ENCODE measurements around the gene DIMT1. TPM values are rescaled to one million over a fixed set of nuclear protein-coding genes. Genes with fewer than 3 reads are reported as not detected.

Gene DIMT1
- total and polyA plus RNA-seq, 2 of the 8 experiments (the other 6 are each of a cell fraction or from before 2014, with no cell fraction given): 19.3 to 42.1 TPM

DNA sequence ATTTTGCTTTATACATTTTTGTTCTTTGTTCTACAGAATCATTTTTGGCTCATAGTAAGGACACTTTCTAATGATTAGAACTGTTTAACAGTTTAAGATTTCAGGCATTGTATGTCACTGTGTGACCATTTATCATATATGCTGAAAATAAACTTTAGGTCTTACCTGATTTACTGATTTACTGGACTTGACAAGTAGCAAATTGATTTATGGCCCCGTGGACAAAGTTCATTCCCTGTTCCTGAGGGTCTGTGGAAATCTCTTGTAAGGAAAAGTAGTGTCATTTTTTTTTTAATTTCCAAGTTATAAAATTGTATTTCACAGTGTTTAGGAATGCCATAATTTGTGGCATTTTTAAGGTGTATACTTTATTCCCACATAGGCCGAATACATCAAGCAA lies 57.0 kb downstream of the DIMT1 start:
- H3K14ac ChIP-seq (ENCODE audit: insufficient read length): no peak overlapping the region
- no peak overlapping the region for H3K56ac ChIP-seq (replicated peaks; ENCODE audit: insufficient read length, low read depth, low read length)
- H3K4me1 ChIP-seq (replicated peaks in 1 of 4; ENCODE audit: control insufficient read depth in 3 of 4, insufficient read depth in 4 of 4, low read length in 3 of 4): no peaks in the 10 kb centered on the region
- no peak overlapping the region for H3K4ac ChIP-seq (replicated peaks; ENCODE audit: insufficient read length, low read depth, low read length)
- H2BK5ac ChIP-seq (ENCODE audit: low read depth, low read length): no peak overlapping the region
- ChIA-PET POLR2A (ENCODE audit: partially characterized antibody) (no interaction called here), CTCF (ENCODE audit: partially characterized antibody) (interaction anchor here (1.2 kb wide), 1 partner anchor 47 kb away, joined by 3 read pairs; no protein-coding TSS in a partner anchor)
- H2AFZ ChIP-seq (ENCODE audit: low read length): no peak overlapping the region
- H4K91ac ChIP-seq (replicated peaks; ENCODE audit: insufficient read length, low read length): no peak overlapping the region
- no peak overlapping the region for H3K27ac ChIP-seq (ENCODE audit: low read depth, low read length)
- no peak overlapping the region for H3K23ac ChIP-seq (ENCODE audit: insufficient read length)
- no peak overlapping the region for H2AK5ac ChIP-seq (ENCODE audit: low read depth, low read length)
- H3K9ac ChIP-seq (replicated peaks in 1 of 4; ENCODE audit: extremely low read depth in 1 of 4, low read depth in 3 of 4, low read length in 3 of 4): no peak overlapping the region
- H3K4me2 ChIP-seq (ENCODE audit: insufficient read depth in 1 of 2, low read depth in 2 of 2, low read length in 2 of 2): no peak overlapping the region
- no peaks in the 10 kb centered on the region for H3K23me2 ChIP-seq (ENCODE audit: low read depth, low read length)
- no peak overlapping the region for H2BK120ac ChIP-seq (replicated peaks; ENCODE audit: low read depth, low read length)
- H3K79me2 ChIP-seq (ENCODE audit: control insufficient read depth in 1 of 2, insufficient read depth in 2 of 2, low read length in 2 of 2): peaks cover 5 to 42% of the 10 kb centered on the region in 2 experiments
- H2BK12ac ChIP-seq (ENCODE audit: low read depth, low read length): no peak overlapping the region
- no peak overlapping the region for H3K4me3 ChIP-seq (ENCODE audit: extremely low read depth in 1 of 4, insufficient read depth in 2 of 4, low read depth in 3 of 4, low read length in 4 of 4)
- WGBS, 2 experiments (ENCODE audit: extremely low coverage in 1 of 2, insufficient coverage in 1 of 2, insufficient read length in 1 of 2, insufficient replicate concordance in 2 of 2, low coverage in 1 of 2, low lambda C conversion rate in 2 of 2, missing lambda C conversion rate in 1 of 2): 89% methylated on average over 2 of the region's 2 CpGs; no CpG with 5 or more reads in 1 of the 2 experiments
- H3K18ac ChIP-seq (ENCODE audit: extremely low read depth, low read length): no peak overlapping the region
- H3K36me3 ChIP-seq (ENCODE audit: control insufficient read depth in 2 of 4, insufficient read depth in 4 of 4, low read length in 3 of 4): peaks cover 0 to 37% (median 10%) of the 10 kb centered on the region in 4 experiments; a peak in 5 of 8 replicates
- H3K27me3 ChIP-seq (replicated peaks in 1 of 4; ENCODE audit: control insufficient read depth in 3 of 4, extremely low read depth in 1 of 4, insufficient read depth in 3 of 4, low read length in 3 of 4): no peaks in the 10 kb centered on the region
- H3K79me1 ChIP-seq (ENCODE audit: low read depth, low read length): peaks cover under 1% of the 10 kb centered on the region; the same call in 1 of the 2 replicates
- H4K20me1 ChIP-seq (replicated peaks in 1 of 2; ENCODE audit: control insufficient read depth in 1 of 2, insufficient read depth in 2 of 2, low read length in 2 of 2): peaks cover under 1 to 8% of the 10 kb centered on the region in 2 experiments
- H4K5ac ChIP-seq (ENCODE audit: insufficient read length, low read depth, low read length): no peak overlapping the region
- H2BK20ac ChIP-seq (ENCODE audit: low read length): no peak overlapping the region
- no peaks in the 10 kb centered on the region for H3K9me3 ChIP-seq (ENCODE audit: insufficient read depth in 2 of 2, low read depth in 1 of 2, low read length in 1 of 2)
- H4K8ac ChIP-seq (ENCODE audit: extremely low read depth, insufficient read depth, low read length): no peak overlapping the region
- no peak overlapping the region for H2BK15ac ChIP-seq (ENCODE audit: low read length)
- FAIRE-seq (no peak), DNase-seq (ENCODE audit: low read depth in 1 of 2, low spot score in 2 of 2) (no peak)
- TF ChIP-seq RNF2 (IDR thresholded peaks at IDR 0.05; ENCODE audit: borderline replicate concordance, low read depth, low read length, missing control alignments, poor library complexity, severe bottlenecking): no peak
- no peak for TF ChIP-seq CHD1 (IDR thresholded peaks at IDR 0.05; ENCODE audit: low read depth, low read length)
- no peak for TF ChIP-seq NANOG (IDR thresholded peaks at IDR 0.05; ENCODE audit: insufficient read depth, low read depth, low read length, poor library complexity, severe bottlenecking)
